K562 (cell line): ENCODE data around the gene NAA40. TPM values are rescaled to one million over a fixed set of nuclear protein-coding genes. Genes with fewer than 3 reads are reported as not detected.

Experiments
- BRD9 ChIP-seq: fragments of 450-650 bp; IDR thresholded peaks from 2 replicates; pipeline ENCODE4 v1.6.1; 2018; ENCODE audit warnings: low read depth; ENCODE audit not compliant: partially characterized antibody
- CREM ChIP-seq: IDR thresholded peaks from 2 replicates; pipeline ENCODE4 v1.6.1; 2014; ENCODE audit warnings: antibody characterized with exemption, low read depth
- FIP1L1 ChIP-seq: fragments of 200-400 bp; formaldehyde crosslinking; IDR thresholded peaks from 2 replicates; pipeline ENCODE4 v1.6.1; 2018; ENCODE audit warnings: mild to moderate bottlenecking, low read depth, low read length; ENCODE audit not compliant: poor library complexity, severe bottlenecking
- FOXK2 ChIP-seq, 2 experiments: fragments of 450-650 bp; IDR thresholded peaks in 1 of 2; conservative IDR thresholded peaks in 1 of 2; 2 replicates each; pipeline ENCODE4 v1.6.1; 2016; ENCODE audit warnings: low read depth in 2 of 2, mild to moderate bottlenecking in 1 of 2
- MYC ChIP-seq, 2 experiments: fragments of 250-450 bp in 1 of 2; sonication (Bioruptor Pico) in 1 of 2; IDR thresholded peaks; 2 replicates each; pipeline versions ENCODE4 v1.5.1 to v1.6.1; 2012 to 2021; ENCODE audit warnings: low read depth in 2 of 2, borderline replicate concordance in 1 of 2, improper control_type of control experiment in 1 of 2, low read length in 1 of 2, mild to moderate bottlenecking in 1 of 2, moderate library complexity in 1 of 2
- NR2C1 ChIP-seq, 2 experiments: fragments of 450-650 bp; IDR thresholded peaks; 2 replicates each; pipeline ENCODE4 v1.6.1; 2017; ENCODE audit warnings: mild to moderate bottlenecking in 2 of 2, antibody characterized with exemption in 1 of 2, inconsistent platforms in 1 of 2, missing compliant biosample characterization in 1 of 2, missing genetic modification characterization in 1 of 2
- POLR2A ChIP-seq: fragments of 450-650 bp; conservative IDR thresholded peaks from 2 replicates; pipeline ENCODE4 v1.6.1; 2016
- RBM39 ChIP-seq: fragments of 200-400 bp; formaldehyde crosslinking; optimal IDR thresholded peaks from 2 replicates; pipeline ENCODE3; 2018; ENCODE audit warnings: low read depth, low read length
- SMARCA4 ChIP-seq: fragments of 450-650 bp; IDR thresholded peaks from 2 replicates; pipeline ENCODE4 v1.6.1; 2016
- SMC3 ChIP-seq: conservative IDR thresholded peaks from 2 replicates; pipeline ENCODE4 v1.6.1; 2011; ENCODE audit warnings: low read depth, low read length, improper control_type of control experiment; ENCODE audit not compliant: insufficient read depth
- TAF9B ChIP-seq: fragments of 450-650 bp; IDR thresholded peaks from 2 replicates; pipeline ENCODE4 v1.6.1; 2018; ENCODE audit warnings: mild to moderate bottlenecking; ENCODE audit not compliant: partially characterized antibody
- TFAP4 ChIP-seq: sonication (generic); formaldehyde crosslinking; IDR thresholded peaks from 2 replicates; pipeline ENCODE4 v1.8.0; 2022; ENCODE audit warnings: missing genetic modification reagents, mild to moderate bottlenecking, moderate library complexity, borderline replicate concordance
- TRIM28 ChIP-seq: fragments of 450-650 bp; IDR thresholded peaks from 2 replicates; pipeline ENCODE4 v1.6.1; 2017
- WHSC1 ChIP-seq: IDR thresholded peaks from one replicate; pipeline ENCODE4 v1.6.1; 2012; ENCODE audit warnings: low read length, control low read depth, inconsistent platforms
- XRCC4 ChIP-seq: IDR thresholded peaks from one replicate; pipeline ENCODE4 v1.6.1; 2011; ENCODE audit not compliant: insufficient read depth, insufficient read length; ENCODE audit errors: extremely low read depth
- ZBTB17 ChIP-seq: fragments of 450-650 bp; formaldehyde crosslinking; IDR thresholded peaks from 2 replicates; pipeline ENCODE4 v1.4.0; 2020; ENCODE audit warnings: mild to moderate bottlenecking
- ZNF280B ChIP-seq: fragments of 250-450 bp; sonication (Bioruptor Pico); IDR thresholded peaks from 2 replicates; pipeline ENCODE4 v1.5.1; 2021; ENCODE audit warnings: mild to moderate bottlenecking
- polyA plus RNA-seq, 8 experiments: library from polyadenylated mRNA; depleted of rRNA in 4 of 8; stranded (reverse) in 5 of 8; unstranded in 3 of 8; fragments of >200 nt; fragmentation: Nextera tagmentation in 2 of 8; fragmentation: Illumina TruSeq in 1 of 8; extraction: Ambion mirVana in 2 of 8; extraction: Trizol in 1 of 8; gene quantifications; 2 replicates each; pipeline versions ENCODE4 v1.2.1 to v1.2.3, GENCODE V29; 2011 to 2014; ENCODE audit warnings: inconsistent platforms in 1 of 8, missing spikeins in 1 of 8
- total RNA-seq, 7 experiments: library from RNA; depleted of rRNA in 6 of 7; stranded (reverse); fragments of >200 nt in 6 of 7; fragmentation: Illumina TruSeq in 2 of 7; extraction: Trizol in 2 of 7; gene quantifications; 2 replicates each; pipeline versions ENCODE4 v1.2.1 to v1.2.3, GENCODE V29; 2011 to 2021; ENCODE audit warnings: low replicate concordance in 1 of 7
- TF ChIP-seq, protein P1 (sequence below): fragments of 450-650 bp; formaldehyde crosslinking; IDR thresholded peaks from 2 replicates; pipeline ENCODE4 v1.4.0; 2022; ENCODE audit warnings: missing genetic modification characterization
- TF ChIP-seq, protein P2 (sequence below): fragments of 450-650 bp; formaldehyde crosslinking; conservative IDR thresholded peaks from 2 replicates; pipeline ENCODE4 v1.4.0; 2022; ENCODE audit warnings: mild to moderate bottlenecking, missing genetic modification characterization

The NAA40 gene
- total and polyA plus RNA-seq, 9 of the 15 experiments (the other 6 are each of a cell fraction or from before 2014, with no cell fraction given) = 6.2 to 39.0 (median 23.1) TPM

GRCh38 chr11:63974259-63975143 is 35.7 kb downstream of the NAA40 start, which contains the start of gene COX8A (continued):
- TF ChIP-seq ZNF280B (CRISPR knock-in tag) = no peak
- TF ChIP-seq TFAP4 (CRISPR knock-in tag) = peak; percentile 72
- TF ChIP-seq WHSC1 = no peak
- TF ChIP-seq FOXK2 (conservative IDR thresholded peaks at IDR 0.05 in 1 of 2, IDR thresholded peaks at IDR 0.05 in 1 of 2; ENCODE audit: low read depth in 2 of 2) = peak; percentile 81 to 92
- TF ChIP-seq POLR2A = peak; percentile 97
- TF ChIP-seq TRIM28 = 0 out of 2 replicates have a peak, but pooled peaks have one; percentile 16
- TF ChIP-seq CREM = peak; percentile 98
- no peak for TF ChIP-seq RBM39
- 0 out of 2 replicates have a peak, but pooled peaks have one; percentile 5 for TF ChIP-seq SMC3
- TF ChIP-seq MYC (IDR thresholded peaks at IDR 0.05; ENCODE audit: low read depth, low read length) = peak; percentile 73
- peak; percentile 87 for TF ChIP-seq MYC (CRISPR knock-in tag; IDR thresholded peaks at IDR 0.05; ENCODE audit: borderline replicate concordance, low read depth)
- TF ChIP-seq, protein P1, sequence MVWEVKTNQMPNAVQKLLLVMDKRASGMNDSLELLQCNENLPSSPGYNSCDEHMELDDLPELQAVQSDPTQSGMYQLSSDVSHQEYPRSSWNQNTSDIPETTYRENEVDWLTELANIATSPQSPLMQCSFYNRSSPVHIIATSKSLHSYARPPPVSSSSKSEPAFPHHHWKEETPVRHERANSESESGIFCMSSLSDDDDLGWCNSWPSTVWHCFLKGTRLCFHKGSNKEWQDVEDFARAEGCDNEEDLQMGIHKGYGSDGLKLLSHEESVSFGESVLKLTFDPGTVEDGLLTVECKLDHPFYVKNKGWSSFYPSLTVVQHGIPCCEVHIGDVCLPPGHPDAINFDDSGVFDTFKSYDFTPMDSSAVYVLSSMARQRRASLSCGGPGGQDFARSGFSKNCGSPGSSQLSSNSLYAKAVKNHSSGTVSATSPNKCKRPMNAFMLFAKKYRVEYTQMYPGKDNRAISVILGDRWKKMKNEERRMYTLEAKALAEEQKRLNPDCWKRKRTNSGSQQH (CRISPR knock-in tag) = peak; percentile 90
- TF ChIP-seq NR2C1 (IDR thresholded peaks at IDR 0.05) = peak; percentile 68; the same call in 1 of the 2 replicates
- TF ChIP-seq NR2C1 (tag; IDR thresholded peaks at IDR 0.05) = peak; percentile 70
- no peak for TF ChIP-seq XRCC4
- TF ChIP-seq BRD9 = peak; percentile 58
- TF ChIP-seq FIP1L1 = peak; percentile 57
- TF ChIP-seq ZBTB17 = peak; percentile 83
- TF ChIP-seq SMARCA4 = no peak
- TF ChIP-seq, protein P2, sequence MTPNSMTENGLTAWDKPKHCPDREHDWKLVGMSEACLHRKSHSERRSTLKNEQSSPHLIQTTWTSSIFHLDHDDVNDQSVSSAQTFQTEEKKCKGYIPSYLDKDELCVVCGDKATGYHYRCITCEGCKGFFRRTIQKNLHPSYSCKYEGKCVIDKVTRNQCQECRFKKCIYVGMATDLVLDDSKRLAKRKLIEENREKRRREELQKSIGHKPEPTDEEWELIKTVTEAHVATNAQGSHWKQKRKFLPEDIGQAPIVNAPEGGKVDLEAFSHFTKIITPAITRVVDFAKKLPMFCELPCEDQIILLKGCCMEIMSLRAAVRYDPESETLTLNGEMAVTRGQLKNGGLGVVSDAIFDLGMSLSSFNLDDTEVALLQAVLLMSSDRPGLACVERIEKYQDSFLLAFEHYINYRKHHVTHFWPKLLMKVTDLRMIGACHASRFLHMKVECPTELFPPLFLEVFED (CRISPR knock-in tag) = peak; percentile 86
- TF ChIP-seq TAF9B = peak; percentile 92
